DMS153 treated with DMSO at 0.1 percent for 48 hours (cell line): ENCODE results near the gene CAMTA1.
A peak's percentile ranks its signal among the peaks of the same experiment; 100 is the strongest.
"Not testable (repeated sequence)": the region's sequence is repeated elsewhere in the genome, so short reads cannot be mapped to it uniquely, and the experiment has no call there.

Experiments
- DNase-seq: peaks from one replicate; lab custom pipeline; 2025; ENCODE audit not compliant: unreplicated experiment; lab: John Stamatoyannopoulos, UW

CAMTA1 gene

DNA sequence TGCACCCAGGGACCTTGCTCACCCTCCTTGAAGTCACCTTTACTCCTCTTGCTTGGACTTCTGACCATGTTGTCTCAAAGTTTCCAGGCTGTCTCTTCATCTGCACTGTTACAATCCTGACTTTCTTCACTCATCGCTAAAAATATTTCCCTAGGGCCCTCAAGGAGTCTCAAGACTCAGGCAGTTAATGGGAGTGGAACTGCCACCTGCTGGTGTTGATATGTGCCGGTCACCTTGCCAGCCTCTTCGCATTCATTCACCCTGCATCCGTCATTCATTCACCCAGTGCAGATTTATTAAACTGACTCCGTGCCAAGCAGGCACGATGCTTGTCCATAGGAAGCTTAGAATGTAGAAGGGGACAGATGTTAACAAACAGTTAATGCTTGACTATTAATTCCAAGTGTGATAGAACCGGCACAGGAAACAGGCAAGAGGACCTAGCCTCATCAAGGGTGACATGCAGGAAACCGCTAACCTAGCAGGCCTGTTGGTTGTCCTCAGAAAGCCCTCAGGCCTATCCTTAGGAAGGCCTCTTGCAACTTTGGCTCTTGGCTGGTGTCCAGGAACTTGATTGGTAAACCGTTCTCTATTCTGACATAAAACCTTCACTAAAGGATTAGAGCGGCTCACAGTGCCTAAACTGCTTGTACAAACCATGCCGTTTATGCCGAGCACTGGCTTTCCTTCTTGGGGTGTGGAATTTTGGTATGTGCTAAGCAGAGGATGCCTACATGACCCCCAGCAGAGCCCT, 342.2 kb downstream of the CAMTA1 start:
- DNase-seq: no peak

DNA sequence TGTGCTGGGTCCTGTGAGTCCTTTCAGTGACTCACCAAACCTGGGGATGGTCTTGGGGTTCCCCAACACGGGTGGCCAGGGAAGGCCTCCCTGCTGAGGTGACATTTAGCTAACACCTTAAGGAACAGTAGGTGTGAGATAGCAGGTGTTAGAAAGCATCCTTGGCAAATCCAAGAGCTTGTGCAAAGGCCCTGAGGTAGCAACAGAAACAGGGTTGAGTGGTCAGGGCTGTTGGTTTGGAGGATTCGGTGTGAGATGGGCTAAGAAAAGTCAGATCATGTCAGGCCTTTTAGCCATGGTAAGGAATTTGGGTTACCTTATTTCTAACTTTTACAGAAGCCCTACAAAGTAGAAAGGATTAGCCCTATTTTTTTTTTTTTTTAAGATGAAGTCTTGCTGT, 343.0 kb downstream of the CAMTA1 start:
- DNase-seq: no peak

DNA sequence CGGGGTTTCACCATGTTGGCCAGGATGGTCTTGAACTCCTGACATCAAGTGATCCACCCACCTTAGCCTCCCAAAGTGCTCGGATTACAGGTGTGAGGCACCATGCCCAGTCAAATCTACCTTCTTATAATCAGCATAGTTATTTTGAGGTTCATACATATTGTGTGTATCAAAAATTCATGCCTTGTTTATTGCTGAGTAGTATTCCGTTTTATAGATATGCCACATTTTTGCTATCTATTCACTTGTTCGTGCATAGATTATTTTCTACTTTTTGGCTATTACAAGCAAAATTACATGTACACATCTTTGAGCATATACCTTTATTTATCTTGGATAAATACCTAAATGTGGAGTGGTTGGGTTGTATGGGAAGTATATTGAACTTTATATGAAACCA, 344.9 kb downstream of the CAMTA1 start:
- DNase-seq: no peak

DNA sequence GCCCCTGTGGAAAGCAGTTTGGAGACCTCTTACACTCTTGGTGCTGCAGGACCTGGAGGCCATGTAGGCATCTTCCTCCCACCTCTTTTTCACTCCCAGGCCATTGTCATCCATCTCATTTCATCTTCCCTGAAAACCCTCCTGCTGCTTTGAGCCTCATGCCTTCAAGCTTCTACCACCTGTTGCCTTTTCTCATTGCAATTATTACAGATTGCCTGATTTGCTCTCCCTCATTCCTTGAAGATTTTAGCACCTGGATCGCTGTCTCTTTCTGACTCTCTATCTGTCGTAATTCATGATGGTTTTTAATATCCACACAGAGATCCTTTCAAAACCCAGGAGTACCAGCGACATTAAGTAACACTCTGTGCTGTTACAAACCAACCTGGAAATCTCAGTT, 350.2 kb downstream of the CAMTA1 start:
- DNase-seq: no peak

DNA sequence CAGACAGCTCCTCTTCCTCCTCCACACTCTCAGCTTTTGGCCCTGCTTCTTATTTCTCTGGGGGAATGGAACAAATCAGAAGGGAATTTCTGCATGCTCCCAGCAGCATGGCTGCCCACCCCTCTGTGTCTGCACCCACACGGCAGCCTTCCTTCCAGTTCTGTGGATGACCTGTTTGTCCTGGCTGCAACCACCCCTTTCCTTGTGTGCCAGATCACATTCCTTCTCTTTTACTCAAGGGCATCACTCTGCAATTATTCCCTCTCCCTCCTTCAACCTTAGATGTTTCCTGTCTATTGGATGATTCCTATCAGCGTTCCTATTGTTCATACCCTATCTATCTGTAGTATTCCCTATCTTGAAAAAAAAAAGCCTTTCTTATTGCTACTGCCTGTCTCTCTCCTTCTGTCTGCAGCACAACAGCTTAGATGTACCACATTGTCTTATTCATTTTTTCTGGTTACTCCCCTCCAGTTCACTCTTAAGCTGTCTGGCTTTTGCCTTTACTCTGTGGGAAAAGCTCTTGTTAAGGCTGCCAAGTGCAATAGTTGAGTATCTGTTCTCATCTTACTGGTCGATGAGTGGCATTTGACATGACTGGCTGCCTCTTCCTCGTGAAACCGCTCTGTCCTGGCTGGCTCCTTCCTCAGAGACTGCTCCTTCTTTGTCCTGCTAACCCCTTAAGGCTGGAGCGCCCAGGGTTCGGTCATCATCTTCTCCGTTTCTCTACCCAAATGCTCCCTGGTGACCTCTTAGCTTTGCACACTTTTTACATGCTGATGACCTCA, 351.1 kb downstream of the CAMTA1 start:
- no peak for DNase-seq

DNA sequence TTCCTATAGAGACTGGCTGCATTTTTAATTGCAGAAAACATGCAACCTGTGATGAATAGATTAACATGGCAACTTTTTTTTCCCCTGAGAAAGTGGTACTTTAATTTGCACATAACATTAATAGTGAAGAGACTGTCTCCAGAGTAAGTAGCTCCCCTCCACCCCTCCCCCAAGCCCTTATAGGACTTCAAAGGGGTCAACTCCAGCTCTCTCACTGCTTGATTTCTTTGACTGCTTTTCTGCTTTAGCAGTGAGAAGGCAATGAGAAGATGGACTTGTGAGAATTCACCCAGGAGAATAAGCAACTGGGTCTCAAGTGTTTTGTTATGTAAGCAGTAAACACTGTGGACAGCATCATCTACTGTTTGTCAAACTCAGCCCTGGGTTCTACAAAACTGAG, 355.0 kb downstream of the CAMTA1 start:
- DNase-seq: no peak

DNA sequence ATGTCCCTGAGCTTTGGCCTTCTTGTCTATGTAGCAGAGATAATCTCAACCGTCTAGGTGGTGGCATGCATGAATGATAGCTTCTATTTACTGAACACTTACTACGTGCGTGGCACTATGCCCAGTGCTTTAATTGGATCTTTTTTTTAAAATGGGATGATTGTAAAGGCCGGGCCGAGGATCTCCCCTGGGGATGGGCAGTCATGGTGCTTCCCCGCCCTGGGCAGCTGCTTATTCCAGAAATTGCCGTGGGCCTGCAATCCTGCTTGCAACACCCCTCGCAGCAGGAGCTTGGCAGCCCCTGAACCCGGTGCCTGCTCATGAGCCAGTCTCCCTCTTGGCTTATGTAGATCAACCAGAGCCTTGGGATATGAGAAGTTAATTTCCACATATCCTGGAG, 360.7 kb downstream of the CAMTA1 start:
- no peak for DNase-seq

DNA sequence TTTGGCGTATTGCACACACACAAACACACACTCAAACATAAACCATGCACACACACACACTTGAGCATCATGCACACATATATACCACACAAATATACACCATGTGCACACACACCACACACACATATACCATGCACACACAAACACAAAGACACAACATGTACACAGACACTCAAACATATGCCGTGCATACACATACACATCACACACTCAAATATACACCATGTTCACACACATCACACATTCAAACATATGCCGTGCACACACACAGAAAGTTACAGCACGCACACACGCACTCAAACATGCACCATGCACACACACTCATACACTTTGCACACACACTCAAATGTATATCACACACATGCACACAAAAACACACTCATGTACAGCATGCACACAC, 361.5 kb downstream of the CAMTA1 start:
- no peak for DNase-seq

DNA sequence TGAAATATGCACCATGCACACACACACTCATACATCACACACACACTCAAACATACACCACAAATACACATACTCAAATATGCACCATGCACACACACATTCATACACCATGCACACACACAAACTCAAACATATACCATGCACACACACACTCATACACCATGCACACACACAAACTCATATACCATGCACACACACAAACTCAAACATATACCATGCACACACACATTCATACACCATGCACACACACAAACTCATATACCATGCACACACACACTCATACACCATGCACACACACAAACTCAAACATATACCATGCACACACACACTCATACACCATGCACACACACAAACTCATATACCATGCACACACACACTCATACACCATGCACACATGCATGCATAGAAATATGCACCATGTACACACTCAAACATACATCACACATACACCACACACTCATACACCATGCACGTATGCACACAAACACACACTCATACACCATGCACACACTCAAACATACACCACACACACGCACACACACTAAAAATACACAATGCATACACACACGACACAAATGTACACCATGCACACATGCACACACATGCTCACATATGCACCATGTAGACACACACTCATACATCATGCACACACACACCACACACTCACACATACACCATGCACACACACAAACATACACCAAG, 362.5 kb downstream of the CAMTA1 start:
- not testable (repeated sequence) for DNase-seq

DNA sequence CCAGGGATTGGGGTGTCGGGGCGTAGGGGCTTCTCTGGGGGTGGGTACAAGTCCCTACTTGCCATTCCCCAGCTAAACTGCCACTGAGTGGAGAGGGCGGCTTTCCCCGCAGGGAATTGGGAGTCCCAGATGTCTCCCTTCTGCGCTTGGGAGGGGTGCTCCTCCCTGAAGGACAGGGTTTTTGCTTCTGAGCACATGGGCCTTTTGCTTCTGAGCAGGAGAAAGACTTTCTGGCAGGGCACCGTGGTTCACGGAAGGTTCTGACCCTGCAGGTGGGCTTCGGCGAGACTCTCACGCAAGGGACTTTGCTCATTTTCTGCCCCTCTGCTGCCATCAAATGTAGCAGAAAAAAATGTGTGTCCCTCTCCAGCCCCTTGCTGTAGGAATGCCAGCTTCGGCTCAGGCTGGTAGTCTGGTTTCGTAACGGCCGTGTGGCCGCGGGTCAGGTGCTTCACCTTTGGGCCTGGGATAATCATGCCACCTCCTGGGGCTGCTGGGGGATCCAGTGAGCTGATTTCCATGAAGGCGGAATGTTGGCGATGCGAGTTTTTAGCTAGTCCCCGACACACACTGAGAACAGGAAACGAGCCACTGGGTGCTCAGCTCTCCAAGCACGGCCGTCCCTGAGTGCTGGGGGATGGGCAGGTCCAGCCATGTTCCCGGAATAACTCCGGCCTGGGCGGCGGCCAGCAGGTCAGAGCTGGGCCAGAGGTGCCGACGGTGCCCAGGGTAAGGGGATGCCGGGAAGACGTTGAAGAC, 364.0 kb downstream of the CAMTA1 start:
- peak; percentile 34 for DNase-seq

DNA sequence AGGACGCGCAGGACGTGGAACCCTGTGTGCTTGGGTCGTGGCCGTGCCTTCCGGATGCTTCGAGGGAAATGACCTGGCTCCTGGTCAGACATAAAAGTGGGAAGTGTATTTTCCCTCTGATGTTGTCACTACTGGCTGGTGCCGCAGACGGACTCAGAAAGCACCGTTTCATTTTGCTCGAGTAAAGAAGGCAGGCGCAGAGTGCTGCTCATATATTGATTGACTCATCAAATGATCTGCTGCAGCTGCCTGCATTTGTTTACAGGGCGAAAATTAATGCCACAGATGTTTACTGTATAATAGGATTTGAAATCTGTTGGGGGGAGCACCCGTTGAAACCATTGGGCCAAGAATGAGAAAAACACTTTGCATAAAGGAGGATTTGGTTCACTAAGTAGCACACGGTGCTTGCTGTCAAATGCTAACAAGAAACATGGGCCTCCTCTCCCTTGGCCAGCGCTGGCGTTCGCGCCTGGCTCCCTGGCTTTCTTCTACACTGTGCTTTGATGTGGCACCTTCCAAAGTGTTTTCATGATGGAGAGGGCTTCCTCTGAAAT, 365.5 kb downstream of the CAMTA1 start:
- no peak for DNase-seq

DNA sequence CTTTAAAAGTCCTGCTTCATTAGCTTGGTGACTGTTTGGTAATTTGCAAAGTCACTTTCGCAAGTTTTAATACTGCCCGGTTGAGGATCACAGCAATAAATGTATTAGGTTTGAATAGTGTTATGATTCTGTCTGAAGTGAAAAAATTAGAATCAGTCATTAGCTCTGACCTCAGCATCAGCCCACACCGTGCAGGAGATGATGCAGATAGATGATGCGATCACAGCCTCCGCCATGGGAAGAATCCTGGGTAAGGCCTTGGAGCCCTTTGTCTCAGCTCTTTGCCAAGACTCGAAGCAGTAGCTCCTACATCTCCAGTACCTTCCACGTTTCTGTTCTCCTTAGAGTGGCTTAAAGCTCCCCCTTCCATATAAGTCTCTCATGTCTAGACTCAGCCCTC, 366.7 kb downstream of the CAMTA1 start:
- DNase-seq: no peak

DNA sequence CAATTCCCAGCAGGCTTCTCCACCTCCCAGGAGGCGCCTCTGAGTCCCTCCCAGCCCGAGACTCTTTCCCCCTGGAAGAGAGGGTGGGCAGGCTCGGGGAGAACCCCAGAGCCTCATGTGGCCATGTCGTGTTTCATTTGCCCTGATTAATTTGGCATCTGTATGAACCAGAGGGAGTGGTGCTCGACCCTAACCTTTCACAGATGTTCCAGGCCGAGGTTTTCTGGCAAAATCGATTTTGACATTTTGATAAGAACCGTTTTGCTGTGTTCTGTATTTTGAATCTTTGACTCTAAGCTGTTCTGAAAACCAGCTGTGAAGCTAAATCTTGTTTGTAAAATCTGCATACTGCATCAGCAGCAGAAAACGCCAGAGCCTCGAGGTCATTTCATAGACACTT, 367.4 kb downstream of the CAMTA1 start:
- DNase-seq: no peak

DNA sequence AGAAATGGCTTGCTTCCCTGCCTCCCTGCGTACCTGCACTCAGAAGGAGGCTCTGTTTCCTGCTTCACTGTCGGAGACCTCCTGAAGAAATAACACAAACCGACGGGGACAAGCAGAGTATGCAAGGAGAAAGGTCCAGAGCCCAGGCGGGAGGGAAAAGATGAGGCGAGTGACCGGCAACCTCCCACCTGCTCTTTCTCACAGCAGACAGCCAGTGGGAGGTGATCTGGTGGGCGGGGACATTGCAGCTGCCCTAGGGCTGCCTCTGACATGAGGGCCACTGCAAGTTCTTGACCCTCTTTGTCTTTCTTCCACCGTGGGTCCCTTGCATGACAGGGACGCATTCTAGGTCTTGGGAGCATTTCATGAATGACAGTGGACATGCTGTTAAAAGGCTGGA, 368.2 kb downstream of the CAMTA1 start:
- DNase-seq: no peak

DNA sequence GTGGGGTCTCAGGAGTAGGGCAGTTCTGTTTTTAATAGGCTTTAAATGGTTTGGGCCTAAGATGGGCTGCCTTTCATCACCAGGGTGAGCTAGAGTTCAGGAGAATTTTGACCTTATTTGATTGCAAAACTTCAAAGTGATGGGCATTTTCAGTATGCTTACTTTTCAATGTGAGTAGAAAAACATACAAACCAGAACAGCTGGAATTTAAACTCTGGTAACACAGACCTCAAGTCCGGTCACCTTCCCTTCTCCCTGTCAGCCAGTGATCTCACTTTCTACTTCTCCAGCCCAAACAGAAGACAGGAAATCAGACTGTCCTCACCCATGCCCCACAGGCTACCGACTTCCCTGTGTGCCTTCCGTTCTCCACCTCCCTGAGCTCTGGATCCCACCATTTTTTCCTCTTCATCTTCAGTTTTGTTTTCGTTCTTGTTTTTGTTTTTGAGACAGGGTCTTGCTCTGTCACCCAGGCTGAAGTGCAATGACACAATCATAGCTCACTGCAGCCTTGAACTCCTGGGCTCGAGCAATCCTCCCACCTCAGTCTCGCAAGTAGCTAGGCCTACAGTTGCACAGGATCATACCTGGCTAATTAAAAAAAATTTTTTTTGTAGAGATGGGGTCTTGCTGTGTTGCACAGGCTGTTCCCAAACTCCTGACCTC, 374.0 kb downstream of the CAMTA1 start:
- DNase-seq: no peak

DNA sequence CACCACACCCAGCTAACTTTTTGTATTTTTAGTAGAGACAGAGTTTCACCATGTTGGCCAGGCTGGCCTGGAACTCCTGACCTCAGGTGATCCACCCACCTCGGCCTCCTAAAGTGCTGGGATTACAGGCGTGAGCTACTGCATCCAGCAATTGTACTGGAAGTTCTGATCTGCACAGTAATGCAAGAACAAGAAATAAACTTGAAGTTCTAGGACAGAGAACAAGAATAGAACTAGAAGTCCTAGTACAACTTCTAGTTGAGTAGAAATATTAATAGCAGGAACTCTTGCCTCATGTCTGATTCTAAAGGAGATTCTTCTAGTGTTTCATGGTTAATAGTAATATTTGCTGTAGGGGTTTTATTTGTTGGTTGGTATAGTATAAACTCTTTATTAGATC, 383.3 kb downstream of the CAMTA1 start:
- DNase-seq: not testable (repeated sequence)

DNA sequence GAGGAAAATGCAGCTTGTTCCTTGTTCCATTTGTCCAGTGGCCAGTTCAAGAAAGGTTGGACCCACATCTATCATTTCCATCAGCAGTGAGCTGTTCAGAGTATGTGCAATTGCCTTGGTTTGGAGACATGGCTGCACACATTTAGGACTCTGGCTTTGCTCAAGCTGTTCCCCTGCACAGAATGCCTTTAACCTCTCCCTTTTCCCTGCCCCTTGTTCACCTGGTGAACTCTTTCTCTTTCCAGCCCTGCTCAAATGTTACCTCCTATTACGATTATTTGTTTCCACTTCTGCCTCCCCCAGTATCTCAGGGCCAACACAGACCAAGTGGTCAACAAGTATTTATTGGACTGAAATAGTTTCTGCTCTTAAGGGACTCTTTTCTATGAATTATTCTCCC, 385.9 kb downstream of the CAMTA1 start:
- DNase-seq: no peak

DNA sequence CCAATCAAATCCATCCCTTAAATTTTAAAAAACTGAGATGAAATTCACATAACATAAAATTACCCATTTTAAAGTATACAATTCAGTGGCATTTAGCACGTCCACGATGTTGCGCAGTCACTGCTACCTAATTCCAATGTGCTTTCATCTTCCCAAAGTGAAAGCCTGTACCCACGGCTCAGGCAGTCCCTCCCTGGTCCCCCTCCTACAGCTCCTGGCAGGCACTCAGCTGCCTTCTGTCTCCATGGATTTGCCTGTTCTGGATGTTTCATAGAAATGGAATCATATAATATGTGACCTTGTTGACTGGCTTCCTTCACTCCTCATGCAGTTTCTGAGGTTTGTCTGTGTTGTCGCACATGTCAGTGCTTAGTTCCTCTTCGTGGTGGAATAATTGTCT, 386.3 kb downstream of the CAMTA1 start:
- no peak for DNase-seq

DNA sequence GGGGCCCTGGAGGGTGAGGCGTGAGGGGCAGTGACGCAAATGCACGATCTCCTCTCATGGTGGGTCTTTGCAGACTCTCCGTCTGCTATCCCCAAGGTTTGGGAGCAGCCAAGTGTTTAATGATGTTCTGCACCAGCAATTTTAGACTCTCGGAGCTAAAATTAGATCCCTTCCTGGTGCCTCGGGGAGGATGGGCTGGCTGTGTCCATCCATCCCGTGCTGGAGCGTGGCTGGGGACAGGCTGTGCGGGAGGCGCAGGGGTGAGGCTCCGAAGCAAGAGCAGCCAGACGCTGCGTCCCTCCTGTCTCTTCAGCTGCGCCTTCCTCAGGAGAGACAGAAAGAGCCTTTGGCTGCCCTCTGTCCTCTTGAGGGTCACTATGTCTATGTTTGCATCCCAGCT, 387.6 kb downstream of the CAMTA1 start:
- no peak for DNase-seq

DNA sequence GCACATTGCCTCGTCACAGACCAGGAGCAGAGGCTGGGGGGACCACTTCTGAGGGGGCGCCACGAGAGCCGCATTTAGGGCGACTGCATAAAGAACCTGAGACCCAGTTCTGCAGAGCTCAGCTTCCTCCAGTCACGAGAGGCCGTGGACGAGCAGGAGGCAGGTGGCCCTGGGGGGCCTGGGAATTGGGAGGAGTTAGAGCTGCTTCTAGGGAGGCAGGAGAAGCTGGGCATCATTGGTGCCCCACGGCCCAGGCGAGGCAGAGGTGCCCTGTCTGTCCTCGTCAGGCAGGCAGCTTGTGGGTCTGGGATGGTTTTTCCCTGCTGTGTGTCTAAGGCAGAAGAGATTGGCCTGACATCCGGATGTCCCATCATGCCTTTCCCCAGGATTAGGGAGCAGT, 389.3 kb downstream of the CAMTA1 start:
- DNase-seq: no peak
